Loucy (cell line): Measurements from ENCODE around the gene INTS11.

Experiments
- CTCF ChIP-seq: fragments of 200-600 bp; sonication (generic); conservative IDR thresholded peaks from 2 replicates; pipeline ENCODE4 v1.5.1; 2014; ENCODE audit warnings: mild to moderate bottlenecking, antibody characterized with exemption, low read length
- EZH2phosphoT487 ChIP-seq: fragments of 200-600 bp; IDR thresholded peaks from 2 replicates; pipeline ENCODE4 v1.6.1; 2018; ENCODE audit warnings: antibody characterized with exemption, mild to moderate bottlenecking, moderate library complexity, borderline replicate concordance

GRCh38 chr1:1327291-1327690 lies 2.8 kb upstream of the INTS11 start:
- TF ChIP-seq CTCF (no peak), EZH2phosphoT487 (no peak)
